Measurements from ENCODE around the gene PDRG1. TPM values are rescaled to one million over a fixed set of nuclear protein-coding genes. Genes with fewer than 3 reads are reported as not detected.
"Not testable (repeated sequence)": the region's sequence is repeated elsewhere in the genome, so short reads cannot be mapped to it uniquely, and the experiment has no call there.

The PDRG1 gene
- total RNA-seq, 1 donor from 2014 or later: 4.4 TPM

DNA sequence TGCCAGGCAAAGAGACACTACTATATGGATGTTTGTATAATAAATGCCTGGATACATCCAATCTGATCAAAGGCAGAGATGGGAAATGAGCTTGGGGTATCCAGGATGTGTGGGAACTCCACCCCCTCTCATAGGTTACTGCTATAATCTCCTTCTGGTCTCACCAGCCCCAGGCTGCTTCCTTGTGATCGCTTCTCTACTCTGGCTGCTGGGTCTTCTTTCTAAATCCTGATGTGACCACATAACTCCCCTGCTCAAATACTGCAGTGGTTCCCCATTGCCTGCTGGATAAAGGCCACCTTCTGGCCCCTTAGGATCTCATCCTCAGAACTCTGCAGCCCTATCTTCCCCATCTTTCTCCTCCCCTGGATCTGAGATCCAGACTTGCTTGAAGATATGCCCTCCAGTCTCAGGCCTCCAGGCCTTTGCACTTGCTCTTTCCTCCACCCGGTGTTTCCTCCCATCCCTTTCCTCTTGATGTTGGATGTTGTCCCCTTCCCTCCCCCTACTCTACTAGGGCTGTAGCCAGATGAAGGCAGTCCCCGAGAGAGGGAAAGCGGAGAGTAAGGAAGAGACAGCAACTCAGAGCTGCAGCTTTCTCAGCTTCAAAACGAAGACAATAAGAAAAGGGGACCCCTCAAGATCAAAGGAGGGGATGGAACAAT is 15.3 kb upstream of the PDRG1 start:
- no peak for DNase-seq

DNA sequence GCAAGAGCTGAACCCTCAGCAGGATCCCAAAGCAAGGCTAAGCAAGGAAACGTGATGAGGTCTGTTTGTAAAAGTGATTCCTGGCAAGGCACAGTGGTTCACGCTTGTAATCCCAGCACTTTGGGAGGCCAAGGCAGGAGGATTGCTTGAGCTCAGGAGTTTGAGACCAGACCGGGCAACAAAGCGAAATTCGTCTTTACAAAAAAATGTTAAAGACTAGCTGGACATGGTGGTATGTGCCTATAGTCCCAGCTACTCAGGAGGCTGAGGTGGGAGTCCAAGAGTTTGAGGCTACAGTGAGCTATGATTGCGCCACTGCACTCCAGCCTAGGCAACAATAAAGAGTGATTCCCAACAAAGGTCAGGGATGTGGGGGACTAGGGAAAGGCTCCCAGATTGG is 12.0 kb upstream of the PDRG1 start:
- DNase-seq: no peak

DNA sequence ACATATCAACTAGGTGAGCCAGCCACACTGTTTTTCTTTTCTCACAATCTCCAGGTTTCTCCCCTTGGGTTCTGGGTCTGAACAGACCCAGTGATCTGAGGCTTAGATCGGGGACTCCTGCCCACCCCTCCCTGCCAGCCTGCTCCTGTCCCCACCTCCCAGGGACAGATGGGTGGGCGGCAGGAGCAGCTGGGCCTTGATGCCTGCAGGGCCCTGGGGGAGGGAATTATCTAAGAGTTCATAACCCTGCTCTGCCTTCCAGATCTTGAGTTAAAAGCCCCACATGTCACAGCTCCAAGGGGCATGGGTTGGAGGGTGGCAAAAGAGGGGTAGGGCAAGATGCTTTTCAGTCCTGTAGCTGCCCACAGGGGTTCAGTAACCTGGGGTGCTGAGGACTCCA is 10.9 kb upstream of the PDRG1 start:
- DNase-seq: no peak

DNA sequence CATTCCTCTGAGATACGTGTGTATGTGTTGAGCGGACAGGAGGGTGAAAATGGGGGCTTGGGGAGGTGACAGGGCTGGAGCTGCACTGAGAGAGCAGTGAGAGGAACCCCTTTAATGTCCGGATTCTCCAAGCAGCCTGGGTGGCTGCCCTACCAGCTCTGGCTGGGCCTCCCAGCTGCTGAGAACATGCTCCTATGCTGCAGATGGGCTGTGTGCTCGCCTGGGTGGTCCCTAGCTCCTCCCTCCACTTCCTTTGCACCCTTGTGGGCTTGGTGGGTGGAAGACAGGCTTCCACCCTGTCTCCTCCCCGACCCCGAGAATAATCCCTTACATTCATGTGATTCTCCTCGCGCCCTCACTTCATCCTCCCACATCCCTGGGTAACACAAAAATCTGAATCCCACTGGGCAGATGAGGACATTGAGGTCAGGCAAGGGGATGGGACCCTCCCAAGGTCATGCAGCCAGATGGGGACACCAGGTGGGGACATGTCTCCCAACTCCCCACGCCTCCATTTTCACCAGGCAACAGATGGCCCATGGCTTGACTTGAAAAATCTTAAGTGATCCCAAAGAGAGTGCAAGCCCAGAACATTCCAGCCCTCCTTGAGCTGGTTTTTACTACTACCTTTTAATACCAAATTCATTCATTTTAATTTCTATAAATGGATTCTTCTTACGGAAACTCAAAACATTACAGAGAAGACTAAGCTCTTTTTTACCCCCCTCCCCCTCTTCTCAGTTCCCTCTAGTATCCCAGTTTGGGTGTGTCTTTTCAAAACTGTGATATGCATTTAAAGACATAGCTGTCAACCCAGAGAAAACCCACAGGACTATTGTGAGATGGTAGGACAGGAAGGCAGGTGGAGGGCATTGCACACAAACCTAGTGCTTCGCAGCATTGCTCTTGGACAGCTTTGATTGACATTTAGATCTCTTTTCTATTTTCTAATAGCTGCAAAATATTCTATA is 5.0 kb upstream of the PDRG1 start:
- no peak for DNase-seq

DNA sequence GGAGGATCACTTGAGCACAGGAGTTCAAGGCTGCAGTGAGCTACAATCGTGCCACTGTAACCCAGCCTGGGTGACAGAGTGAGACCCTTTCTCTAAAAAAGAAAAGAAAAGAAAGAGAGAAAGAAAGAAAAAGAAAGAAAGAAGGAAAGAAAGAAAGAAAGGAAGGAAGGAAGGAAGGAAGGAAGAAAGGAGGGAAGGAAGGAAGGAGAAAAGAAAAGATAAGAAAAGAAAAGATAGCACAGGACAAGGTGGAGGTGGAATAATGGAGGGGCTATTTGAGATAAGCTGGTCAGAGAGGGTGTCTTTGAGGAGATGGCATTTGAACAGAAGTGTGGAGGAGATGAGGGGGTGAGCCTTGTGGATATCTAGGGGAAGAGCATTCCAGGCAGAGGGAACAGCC is 2.7 kb upstream of the PDRG1 start:
- DNase-seq: no peak

DNA sequence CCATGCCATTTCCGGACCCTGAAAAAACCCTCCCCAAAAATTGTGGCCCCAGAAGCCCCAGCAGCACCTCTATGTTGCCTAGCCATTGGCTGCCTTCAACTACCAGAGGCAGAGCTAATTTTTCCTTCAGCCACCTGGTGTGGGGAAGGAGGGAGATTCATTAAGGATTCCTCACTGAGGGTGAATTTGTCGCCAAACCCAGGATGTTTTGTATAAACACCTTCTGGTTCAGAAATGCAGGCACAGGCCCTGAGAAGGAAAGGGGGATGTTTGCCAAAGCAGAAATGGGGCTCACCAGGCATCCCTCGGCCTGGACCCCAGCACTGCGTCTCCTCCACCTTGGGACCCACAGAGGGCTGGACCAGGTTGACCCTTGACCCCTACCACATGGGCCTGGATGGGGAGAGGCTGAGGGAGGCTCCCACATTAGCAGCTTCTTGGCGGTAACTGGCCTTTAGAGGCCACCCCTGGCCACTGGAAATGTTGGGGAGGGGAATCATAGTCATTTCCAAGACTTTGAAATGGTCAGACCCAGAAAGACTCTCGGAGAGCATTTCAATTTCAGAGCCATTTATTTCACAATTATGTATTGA is 1.8 kb upstream of the PDRG1 start:
- no peak for DNase-seq

DNA sequence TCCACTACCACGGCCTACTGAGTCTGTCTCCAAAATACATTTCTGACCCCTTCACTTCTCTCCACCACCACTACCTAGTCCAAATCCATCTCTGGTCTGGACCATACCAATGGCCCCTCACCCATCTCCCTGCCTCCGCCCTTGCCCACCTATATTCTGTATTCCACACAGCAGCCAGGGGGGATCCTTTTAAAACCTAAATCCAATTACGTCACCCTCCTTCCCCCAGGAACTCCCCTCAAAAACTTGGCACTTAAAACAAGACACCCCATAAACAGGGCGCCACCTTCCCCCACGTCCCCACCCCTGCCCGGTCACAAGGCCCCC is 680 bp downstream of the PDRG1 start:
- DNase-seq: no peak

DNA sequence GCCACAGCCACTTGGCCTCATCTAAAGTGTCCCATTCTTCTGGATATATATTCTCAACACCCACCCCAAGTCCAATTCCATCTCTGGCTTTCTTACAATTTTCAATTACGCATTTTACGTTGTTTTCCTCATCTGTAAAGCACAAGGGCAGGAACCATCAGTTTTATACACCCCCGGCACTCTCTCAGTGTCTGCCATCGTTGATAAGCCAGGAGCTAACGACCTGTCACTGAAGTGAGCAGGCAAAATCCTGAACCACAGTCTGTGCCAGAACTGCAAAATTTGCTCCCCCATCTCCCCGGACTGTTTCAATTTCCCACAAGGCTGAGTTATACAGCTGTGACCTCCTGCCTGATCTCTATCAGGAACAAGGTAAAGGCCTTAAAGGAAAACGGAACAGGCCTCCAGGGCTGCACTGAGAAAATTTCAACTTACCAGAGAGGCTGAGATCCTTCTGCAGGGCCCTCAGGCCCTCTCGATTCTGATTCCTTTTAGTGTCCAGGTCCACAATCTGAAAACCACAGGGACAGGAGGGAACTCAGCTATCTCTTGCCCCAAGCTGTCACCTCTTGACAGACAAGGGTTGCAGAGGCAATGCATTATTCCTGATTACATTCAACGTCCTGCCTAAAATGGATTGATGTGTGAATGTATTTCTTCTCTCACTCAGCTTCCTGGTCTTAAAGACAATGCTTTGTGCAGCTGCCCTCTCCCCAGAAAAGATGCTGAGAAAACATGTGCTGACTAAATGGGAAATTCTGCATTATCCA is 1.8 kb downstream of the PDRG1 start:
- DNase-seq: no peak

DNA sequence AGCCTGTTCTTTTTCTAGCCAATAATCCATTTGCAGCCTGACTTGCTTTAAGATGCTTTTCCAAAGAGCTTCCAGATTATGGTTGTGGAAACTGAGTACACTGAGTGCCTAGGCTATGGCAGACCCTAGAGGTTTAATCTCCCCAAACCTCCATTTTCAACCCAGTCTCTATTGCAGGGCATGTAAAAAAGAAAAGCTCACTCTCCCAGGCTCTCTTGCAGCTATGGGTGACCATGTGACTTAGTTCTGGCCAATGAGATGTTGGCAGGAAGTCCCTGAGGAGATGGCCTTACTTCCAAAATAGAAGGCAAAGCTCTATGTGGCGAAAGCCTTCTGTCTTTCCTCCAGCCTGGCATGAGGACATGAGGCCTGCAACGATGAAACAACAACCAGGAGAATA is 3.8 kb downstream of the PDRG1 start:
- DNase-seq: no peak

DNA sequence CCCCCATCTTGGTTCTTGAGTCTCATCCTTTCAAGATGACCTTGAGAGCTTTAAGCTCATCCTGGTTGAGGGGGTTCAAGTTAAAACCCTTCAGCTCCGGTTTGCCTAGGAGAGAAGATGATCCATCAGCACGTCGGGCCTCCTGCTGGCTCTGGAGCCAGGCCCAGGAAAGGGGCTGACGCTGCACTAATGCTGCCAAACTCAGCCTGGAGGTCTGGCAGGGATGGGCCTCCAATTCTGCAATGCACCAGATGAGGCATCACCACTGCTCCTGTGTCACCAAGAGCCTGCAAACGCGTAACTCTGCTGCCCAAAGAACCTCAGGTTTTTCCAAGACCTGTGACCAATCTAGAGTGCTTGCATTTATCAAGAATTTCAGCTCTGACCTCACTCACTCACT is 6.1 kb downstream of the PDRG1 start:
- no peak for DNase-seq

DNA sequence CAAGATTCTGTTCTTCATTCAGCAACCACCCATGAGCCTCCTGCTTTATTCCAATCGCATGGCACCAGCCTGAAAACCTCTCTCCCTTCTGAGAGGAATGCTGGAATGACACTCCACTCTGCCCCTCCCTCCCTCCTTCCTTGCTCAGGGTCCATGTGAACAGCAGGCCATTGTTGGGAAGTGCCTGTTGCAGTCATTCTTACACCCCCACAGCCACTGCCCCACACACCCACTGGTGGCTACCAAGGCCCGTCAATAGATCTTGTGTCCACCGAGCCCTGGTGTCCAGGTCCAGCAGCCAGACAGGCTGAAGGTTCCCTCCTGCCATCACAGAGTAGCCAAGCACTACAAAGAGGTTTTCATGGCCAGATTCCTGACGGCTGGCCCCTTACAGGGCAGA is 6.5 kb downstream of the PDRG1 start:
- DNase-seq: no peak

DNA sequence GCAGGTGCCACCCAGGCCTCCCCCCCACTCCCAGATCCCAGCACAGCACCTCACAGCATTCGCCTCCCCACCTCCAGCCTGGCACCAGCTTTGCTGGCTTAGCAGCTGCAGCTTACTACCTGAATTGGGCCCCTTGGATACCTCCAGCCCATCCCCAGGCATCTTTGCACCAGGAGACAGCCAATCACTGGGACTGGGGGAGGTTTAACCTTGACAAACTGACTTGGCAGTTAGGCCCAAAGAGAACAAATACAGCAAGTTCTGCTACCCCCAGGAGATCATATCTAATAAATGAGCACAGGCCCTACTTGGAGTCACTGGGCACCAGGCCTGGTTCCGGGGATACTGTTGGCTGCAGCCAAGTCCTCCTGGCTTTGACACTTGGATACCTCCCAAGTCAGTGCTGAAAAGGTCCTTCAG is 8.8 kb downstream of the PDRG1 start:
- no peak for DNase-seq

DNA sequence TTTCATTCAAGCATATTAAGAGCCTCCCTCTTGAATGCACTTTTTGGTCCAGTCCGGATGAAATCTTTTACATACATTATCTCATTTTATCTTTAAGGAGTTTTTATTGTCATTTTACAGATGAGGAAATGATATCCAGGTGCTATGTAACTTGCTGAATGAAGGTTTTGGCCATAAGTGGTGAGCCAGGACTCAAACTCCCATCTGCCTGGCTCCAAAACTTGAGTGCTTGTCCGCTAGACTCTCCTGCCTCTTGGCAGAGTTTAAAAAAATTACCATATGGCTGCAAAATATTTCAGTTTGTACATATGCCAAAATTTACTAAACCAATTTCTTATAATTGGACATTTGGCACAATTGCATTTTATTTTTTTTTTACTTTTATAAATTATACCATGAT is 12.2 kb downstream of the PDRG1 start:
- no peak for DNase-seq

DNA sequence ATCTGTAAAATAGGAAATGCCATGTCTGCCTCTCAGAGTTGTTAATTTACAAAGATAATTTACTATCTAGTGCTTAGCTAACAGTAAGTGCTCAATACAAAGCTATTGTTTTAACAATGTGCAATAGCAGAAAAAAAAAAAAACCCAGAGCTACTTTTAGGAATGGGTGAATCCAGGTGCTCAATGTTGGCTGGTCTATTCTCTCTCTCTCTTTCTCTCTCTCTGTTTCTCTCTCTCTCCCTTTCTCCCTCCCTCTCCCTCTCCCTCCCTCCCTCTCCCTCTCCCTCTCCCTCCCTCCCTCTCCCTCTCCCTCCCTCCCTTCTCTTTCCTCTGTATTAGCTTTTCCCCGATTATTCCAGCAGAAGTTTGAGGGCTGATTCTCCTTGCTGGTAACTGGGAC is 14.0 kb downstream of the PDRG1 start:
- no peak for DNase-seq

DNA sequence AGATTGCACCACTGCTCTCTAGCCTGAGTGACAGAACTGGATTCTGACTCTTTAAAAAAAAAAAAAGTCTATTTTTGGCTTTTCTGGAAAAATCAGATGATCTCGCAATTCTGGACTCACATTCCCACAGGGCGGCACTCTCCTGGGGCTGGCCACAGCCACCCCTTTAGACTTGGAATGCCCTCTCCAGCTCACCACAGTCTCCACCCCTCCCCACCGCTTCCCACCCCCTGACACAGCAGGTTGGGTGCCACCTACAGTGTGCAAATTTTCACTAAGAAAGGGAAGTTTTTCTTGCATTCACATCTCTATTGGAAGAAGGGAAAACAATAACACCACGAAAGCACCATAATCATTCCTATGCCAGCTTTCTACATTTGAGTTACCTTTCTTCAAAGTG is 15.4 kb downstream of the PDRG1 start:
- no peak for DNase-seq

DNA sequence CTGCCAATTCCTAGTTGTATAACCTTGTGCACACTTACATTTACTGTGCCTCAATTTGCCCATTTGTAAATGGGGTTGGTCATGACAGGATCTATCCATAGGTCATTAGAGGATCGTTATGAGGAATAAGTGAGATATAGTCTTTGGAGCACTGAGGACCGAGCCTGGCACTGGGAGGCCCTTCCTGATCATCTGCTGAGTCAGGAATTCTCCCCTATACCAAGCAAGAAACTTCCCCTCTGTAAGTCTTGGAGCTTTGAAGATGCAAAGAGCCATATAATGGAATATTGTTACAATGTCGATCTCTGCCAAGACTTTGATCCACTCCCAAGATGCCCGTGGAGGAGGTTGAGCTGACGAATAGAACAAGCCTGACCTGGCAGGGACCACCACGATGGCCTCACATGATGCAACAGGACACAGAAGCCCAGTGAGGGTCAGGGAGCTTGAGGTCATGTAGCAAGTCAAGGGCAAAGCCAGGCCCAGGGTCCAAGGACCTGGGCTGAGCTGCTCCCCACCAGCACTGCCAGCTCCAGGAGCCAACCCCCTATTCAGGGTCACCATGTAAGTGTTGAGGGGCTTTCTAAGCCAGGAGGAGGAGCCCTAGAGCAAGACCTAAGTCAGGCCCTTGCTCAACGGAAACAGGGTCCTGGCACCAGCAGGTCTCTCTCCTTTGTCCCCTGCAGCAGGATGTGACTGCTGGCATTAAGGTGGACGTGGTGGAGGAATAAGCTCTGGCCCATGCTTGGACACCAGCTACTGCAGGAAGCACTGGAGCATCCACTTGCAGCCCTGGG is 16.7 kb downstream of the PDRG1 start:
- DNase-seq: no peak

DNA sequence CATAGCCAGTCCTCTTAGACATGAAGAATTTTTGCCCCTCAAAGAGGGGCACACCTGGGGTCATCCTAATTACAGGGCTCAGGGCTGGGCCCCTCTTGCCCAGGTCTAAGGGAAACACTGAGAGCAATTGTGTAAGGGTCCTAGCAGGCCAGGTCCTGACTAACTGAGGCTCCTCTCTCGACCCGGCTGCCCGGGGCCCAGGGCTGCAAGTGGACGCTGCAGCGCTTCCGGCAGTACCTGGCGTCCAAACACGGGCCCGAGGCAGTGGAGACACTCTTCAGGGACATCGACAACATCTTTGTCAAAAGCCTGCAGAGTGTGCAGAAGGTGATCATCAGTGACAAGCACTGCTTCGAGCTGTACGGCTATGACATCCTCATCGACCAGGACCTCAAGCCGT is 17.4 kb downstream of the PDRG1 start:
- DNase-seq: no peak

DNA sequence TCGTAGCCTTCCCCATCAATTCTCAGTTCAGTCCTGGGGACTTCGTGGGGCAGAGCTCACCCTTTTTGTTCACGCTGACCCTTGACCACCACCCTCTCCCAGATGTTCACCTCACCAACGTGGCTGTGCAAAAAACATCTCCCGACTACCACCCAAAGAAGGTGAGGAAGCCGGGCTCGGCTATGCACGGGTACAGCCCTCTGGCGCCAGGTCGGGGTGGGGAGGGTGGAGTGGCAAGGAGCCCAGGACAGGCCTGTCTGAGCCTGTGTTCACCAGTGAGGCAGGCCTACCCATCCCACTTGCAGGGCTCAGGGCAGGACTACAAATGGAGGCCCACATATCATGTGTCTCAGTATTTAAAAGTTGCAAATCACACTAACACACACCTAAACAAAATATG is 18.1 kb downstream of the PDRG1 start:
- no peak for DNase-seq

DNA sequence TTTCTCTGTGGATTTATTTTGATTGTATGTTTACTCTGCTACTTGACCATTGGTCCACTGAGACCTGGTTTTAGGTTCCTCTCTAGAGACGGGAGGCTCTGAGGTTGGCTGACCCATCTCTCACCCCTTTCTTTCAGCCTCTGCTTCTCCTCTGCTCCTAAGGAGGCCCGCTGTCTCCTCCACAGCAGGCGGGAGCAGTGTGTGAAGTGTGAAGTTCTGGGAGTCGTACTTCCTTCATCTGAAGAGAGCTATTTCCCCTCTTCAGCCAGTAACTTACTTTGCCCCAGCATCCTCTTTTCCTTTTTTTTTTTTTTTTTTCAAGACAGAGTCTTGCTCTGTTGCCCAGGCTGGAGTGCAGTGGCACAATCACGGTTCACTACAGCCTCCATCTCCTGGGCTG is 21.1 kb downstream of the PDRG1 start:
- no peak for DNase-seq

DNA sequence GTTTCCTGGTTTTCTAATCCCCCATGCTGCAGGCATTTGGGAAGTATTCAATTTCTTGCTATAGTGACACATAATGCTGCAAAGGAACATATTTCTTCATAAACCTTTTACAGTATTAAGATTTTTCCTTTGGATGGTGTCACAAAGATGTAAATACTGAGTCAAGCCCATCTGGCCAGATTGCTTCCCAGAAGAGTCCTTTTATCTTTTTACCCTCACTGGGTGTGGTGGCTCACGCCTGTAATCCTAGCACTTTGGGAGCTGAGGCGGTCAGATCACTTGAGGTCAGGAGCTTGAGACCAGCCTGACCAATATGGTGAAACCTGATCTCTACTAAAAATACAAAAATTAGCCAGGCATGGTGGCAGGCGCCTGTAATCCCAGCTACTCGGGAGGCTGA is 22.2 kb downstream of the PDRG1 start:
- DNase-seq: not testable (repeated sequence)

DNA sequence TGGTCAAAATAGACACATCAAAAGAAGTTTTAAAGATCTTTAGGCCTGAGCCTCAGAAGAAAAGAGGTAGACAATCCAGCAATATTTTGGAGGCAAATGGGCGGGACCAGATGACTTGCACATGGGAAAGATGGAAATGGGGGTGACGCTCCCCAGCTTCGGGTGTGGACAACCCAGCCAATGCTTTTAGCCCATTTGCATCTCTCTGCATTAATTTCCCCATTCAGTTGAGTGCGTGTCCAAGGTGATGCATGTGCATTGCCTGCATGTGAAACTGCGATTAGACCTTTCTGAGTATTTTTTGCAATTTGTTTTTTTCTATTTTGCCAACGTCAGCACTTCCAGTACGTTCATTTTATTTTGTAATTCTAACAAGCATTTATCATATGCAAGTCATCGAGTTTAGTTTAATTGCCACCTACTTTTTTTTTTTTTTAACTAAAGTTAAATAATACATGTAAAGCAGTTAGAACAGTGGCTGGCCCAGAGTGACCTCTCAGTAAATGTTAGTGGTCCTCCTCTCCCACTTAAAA is 24.2 kb downstream of the PDRG1 start:
- DNase-seq: no peak

DNA sequence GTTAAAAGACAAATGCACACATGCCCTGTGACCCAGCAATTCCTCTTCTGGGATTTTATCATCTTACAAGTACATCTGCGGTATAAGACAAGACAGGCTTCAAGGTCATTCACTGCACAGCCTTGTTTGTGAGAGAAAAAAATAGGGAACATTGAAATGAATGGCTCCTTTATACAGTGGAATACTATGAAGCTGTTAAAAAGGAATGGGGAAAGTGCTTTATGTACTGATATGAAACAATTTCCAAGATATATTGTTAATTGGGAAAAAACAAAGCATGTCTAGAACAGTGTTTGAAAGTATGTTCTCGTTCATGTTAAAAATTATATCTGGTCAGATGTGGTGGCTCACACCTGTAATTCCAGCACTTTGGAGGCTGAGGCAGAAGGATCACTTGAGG is 25.4 kb downstream of the PDRG1 start:
- DNase-seq: no peak

Measured in skin of body (tissue), 2 donors.